HEK293T (cell line): ENCODE results near the gene DLEU7.

ENCODE experiments used
- CTCF ChIA-PET: fragments of 350-600 bp; formaldehyde crosslinking; extraction: SDS; loops from one replicate; lab custom pipeline; 2021; ENCODE audit warnings: antibody characterized with exemption, inconsistent platforms; lab: Yijun Ruan, JAX
- POLR2A ChIA-PET: fragments of 350-600 bp; formaldehyde crosslinking; extraction: SDS; loops from one replicate; lab custom pipeline; 2020; ENCODE audit warnings: antibody characterized with exemption, inconsistent platforms; lab: Yijun Ruan, JAX
- DNase-seq: peaks from one replicate; pipeline ENCODE4 v3.0.0; 2012; ENCODE audit warnings: mixed read lengths; ENCODE audit errors: extremely low spot score
- ARNT ChIP-seq: fragments of 450-650 bp; IDR thresholded peaks from 2 replicates; pipeline ENCODE4 v1.6.1; 2017; ENCODE audit warnings: mild to moderate bottlenecking
- BHLHE40 ChIP-seq: fragments of 450-650 bp; IDR thresholded peaks from 2 replicates; pipeline ENCODE4 v1.6.1; 2016; ENCODE audit warnings: mild to moderate bottlenecking, moderate library complexity, borderline replicate concordance
- CTBP1 ChIP-seq: fragments of 450-650 bp; IDR thresholded peaks from 2 replicates; pipeline ENCODE4 v1.6.1; 2016; ENCODE audit warnings: borderline replicate concordance
- ELF4 ChIP-seq: fragments of 450-650 bp; IDR thresholded peaks from 2 replicates; pipeline ENCODE4 v1.6.1; 2017; ENCODE audit warnings: antibody characterized with exemption
- FOXA1 ChIP-seq: fragments of 450-650 bp; IDR thresholded peaks from 2 replicates; pipeline ENCODE4 v1.6.1; 2016; ENCODE audit warnings: mild to moderate bottlenecking
- FOXK2 ChIP-seq: fragments of 450-650 bp; IDR thresholded peaks from 2 replicates; pipeline ENCODE4 v1.6.1; 2016; ENCODE audit warnings: mild to moderate bottlenecking
- FOXM1 ChIP-seq: fragments of 450-650 bp; IDR thresholded peaks from 2 replicates; pipeline ENCODE4 v1.6.1; 2017; ENCODE audit warnings: mild to moderate bottlenecking, borderline replicate concordance
- HDGF ChIP-seq: fragments of 450-650 bp; IDR thresholded peaks from 2 replicates; pipeline ENCODE4 v1.6.1; 2017; ENCODE audit warnings: antibody characterized with exemption, borderline replicate concordance
- L3MBTL2 ChIP-seq: fragments of 450-650 bp; conservative IDR thresholded peaks from 2 replicates; pipeline ENCODE4 v1.6.1; 2016; ENCODE audit warnings: mild to moderate bottlenecking
- LEF1 ChIP-seq: fragments of 450-650 bp; IDR thresholded peaks from 2 replicates; pipeline ENCODE4 v1.6.1; 2017; ENCODE audit warnings: mild to moderate bottlenecking, borderline replicate concordance
- NFRKB ChIP-seq: fragments of 450-650 bp; IDR thresholded peaks from 2 replicates; pipeline ENCODE4 v1.6.1; 2016; ENCODE audit warnings: mild to moderate bottlenecking, moderate library complexity
- SP1 ChIP-seq: fragments of 450-650 bp; IDR thresholded peaks from 2 replicates; pipeline ENCODE4 v1.6.1; 2017
- SUZ12 ChIP-seq: fragments of 450-650 bp; IDR thresholded peaks from 2 replicates; pipeline ENCODE4 v1.6.1; 2016; ENCODE audit warnings: mild to moderate bottlenecking
- TARDBP ChIP-seq: fragments of 450-650 bp; IDR thresholded peaks from 2 replicates; pipeline ENCODE4 v1.6.1; 2016
- ZNF384 ChIP-seq: fragments of 450-650 bp; IDR thresholded peaks from 2 replicates; pipeline ENCODE4 v1.6.1; 2016
- TF ChIP-seq, protein P1 (sequence below): fragments of 450-650 bp; IDR thresholded peaks from 2 replicates; pipeline ENCODE4 v1.6.1; 2016

The DLEU7 gene

DNA sequence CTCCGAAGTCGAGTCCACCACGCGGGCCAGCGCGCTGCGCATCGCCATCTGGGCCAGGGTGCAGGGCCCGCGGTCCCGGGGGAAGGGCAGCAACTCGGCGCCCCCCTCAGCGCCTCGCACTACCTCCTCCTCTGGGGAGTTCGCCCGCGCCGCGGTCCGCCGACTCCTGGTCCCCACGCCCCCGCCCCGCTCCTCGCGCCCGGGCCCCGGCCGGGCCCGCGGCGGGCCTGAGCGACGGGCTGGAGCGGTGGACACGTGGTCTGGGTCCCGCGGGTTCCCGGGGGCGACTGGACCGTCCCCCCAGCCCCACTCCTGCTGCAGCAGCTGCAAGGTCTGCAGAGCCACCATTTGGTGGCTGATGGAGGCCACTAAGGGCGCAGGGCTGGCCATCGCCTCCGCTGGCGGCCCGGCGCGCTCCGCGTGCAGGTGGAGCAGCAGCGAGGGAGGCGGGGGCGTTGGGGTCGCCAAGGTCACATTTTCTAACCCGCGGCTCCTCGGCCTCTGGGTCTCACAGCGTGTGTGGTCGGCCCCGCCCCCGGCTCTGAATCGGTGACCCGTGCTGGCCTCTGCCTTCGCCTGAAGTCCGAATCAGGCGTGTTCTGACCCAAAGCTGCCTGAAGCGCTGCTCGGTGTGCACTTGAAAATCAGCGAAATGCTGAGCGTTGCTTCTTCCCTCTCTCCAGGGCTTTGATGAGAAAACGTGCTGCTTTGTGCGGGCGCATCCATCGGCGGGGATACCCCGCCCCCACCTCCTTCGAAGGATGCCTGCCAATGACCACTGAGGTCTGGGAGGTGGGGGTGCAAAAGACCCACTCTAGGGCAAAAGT is at the start of gene DLEU7:
Gene DLEU7, minus strand, starts transcription at position 436 of the 827 bp plus-strand sequence. Its CDS starts 46 bp downstream, at position 390.
- CTCF ChIA-PET = no interaction called here
- TF ChIP-seq NFRKB = no peak
- TF ChIP-seq ZNF384 = no peak
- TF ChIP-seq, protein P1, sequence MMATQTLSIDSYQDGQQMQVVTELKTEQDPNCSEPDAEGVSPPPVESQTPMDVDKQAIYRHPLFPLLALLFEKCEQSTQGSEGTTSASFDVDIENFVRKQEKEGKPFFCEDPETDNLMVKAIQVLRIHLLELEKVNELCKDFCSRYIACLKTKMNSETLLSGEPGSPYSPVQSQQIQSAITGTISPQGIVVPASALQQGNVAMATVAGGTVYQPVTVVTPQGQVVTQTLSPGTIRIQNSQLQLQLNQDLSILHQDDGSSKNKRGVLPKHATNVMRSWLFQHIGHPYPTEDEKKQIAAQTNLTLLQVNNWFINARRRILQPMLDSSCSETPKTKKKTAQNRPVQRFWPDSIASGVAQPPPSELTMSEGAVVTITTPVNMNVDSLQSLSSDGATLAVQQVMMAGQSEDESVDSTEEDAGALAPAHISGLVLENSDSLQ = no peak
- TF ChIP-seq L3MBTL2 = no peak
- POLR2A ChIA-PET = no interaction called here
- DNase-seq = no peak

DNA sequence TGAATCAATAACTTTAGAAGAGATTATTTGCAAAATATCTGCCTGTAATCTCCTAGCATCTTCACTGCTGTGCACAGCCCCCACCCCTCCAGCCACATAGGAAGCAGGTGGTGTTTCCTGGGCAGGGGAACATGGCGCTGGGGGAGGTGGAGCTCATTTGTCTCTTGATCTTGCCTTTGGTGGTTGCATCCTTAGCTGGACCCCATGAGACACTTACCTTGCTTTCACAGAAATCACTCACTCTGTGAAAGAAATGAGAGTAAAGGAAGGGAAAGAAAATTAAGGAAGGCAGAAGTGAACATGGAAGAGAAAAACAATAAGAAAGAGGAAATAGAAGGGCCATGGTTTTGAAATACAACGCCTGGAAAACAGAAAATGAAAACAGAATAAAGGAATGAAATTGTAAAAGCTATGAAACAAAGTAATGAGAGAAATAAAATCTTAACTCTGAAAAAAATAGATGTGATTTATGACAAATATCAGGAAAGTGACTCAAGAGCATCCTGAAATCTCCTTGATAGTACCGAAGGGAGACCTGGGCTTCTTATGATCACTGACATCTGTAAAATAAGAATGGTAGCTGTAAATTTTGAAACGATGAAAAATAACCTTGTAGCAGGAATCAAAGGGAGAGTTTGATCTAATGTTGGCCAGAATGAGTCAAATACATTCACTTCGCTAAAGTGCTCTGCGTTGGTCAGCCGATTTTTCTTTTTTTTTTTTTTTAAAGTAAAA is 48.9 kb upstream of the DLEU7 start:
- TF ChIP-seq SUZ12 (no peak), HDGF (no peak), ZNF384 (no peak), BHLHE40 (no peak), FOXA1 (no peak), SP1 (no peak), NFRKB (no peak), CTBP1 (no peak), ELF4 (no peak), LEF1 (no peak), TARDBP (no peak), L3MBTL2 (no peak), FOXM1 (no peak), FOXK2 (no peak), ARNT (no peak)
- TF ChIP-seq, protein P1 = no peak
- DNase-seq = no peak
- ChIA-PET POLR2A (no interaction called here), CTCF (no interaction called here)

DNA sequence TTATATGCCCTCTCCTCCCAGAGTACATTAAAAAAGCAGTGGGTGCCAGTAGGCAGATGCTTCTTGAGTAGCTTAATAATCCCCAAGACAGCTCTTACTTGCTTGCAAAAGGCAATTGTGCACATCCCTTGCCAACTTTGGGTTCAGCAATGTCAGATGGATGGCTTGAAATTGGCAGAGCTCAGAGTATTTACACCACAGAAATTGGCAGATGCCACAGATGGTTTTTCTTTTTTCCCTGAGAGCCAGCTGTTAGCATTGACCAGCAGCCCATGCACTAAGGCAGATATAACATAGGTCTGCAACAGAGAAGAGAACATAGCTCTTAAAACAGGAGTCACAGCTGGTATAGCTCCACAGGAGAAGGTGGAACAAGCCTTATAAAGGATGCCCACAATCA is 47.7 kb upstream of the DLEU7 start:
- ChIA-PET POLR2A (no interaction called here), CTCF (no interaction called here)
- TF ChIP-seq FOXK2 = no peak
- no peak for TF ChIP-seq L3MBTL2
- no peak for TF ChIP-seq SUZ12
- TF ChIP-seq FOXM1 = no peak
- TF ChIP-seq FOXA1 = no peak
- no peak for TF ChIP-seq SP1
- no peak for TF ChIP-seq HDGF
- TF ChIP-seq ARNT = no peak
- TF ChIP-seq, protein P1 = no peak
- no peak for TF ChIP-seq CTBP1
- TF ChIP-seq BHLHE40 = no peak
- TF ChIP-seq ELF4 = no peak
- TF ChIP-seq LEF1 = no peak
- TF ChIP-seq ZNF384 = no peak
- no peak for TF ChIP-seq NFRKB
- TF ChIP-seq TARDBP = no peak
- no peak for DNase-seq

DNA sequence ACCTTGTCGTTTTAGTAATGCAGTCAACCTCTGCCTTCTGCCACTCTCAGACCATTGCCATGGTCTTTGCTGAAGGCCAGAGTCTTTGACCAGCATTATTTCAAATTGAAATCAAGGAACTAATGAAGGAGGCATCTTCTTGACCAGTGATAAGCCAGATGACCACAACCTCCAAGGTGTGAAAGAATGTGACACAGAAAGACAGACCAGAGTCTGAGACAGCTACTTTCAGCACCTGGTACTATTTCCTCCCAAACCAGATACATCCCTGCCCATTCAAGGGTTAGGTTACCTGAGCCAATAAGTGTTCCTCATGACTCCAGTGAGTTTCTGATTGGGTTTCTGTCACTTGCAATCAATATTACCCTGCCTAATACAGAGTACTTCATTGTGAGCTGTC is 45.8 kb upstream of the DLEU7 start:
- DNase-seq = no peak
- no peak for TF ChIP-seq CTBP1
- POLR2A ChIA-PET = no interaction called here
- CTCF ChIA-PET = no interaction called here

DNA sequence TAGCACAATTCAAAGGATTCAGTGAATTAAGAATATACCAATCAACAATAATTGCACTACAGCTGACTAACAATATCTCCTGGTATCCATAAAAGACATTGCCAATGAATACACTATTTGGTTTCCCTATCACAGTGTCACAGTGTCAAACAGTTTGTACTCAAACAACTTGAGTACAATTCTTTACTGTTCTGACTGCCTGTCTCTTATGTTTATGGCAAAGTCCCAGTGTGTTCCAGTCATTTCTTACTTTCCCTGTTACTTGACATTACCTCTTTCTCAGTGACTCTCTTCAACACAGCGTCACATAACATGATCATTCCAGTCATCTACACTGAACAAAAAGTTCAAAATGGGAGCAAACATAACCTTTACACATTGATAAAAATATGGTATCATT is 44.9 kb upstream of the DLEU7 start:
- ChIA-PET POLR2A (no interaction called here), CTCF (no interaction called here)
- TF ChIP-seq L3MBTL2 (no peak), ARNT (no peak), CTBP1 (no peak), TARDBP (no peak), SP1 (no peak), NFRKB (no peak), FOXK2 (no peak), SUZ12 (no peak), ELF4 (no peak), ZNF384 (no peak), BHLHE40 (no peak), HDGF (no peak), FOXM1 (no peak), LEF1 (no peak)
- TF ChIP-seq, protein P1 = no peak
- DNase-seq = no peak
